HG03457 (cell line): Measurements from ENCODE around the gene PAPSS1.

Experiments
- ATAC-seq: cut with Tn5 transposase; IDR thresholded peaks from one replicate; pipeline ENCODE4 v1.9.1; 2021; ENCODE audit warnings: moderate number of reproducible peaks; ENCODE audit not compliant: unreplicated experiment

The PAPSS1 gene

DNA sequence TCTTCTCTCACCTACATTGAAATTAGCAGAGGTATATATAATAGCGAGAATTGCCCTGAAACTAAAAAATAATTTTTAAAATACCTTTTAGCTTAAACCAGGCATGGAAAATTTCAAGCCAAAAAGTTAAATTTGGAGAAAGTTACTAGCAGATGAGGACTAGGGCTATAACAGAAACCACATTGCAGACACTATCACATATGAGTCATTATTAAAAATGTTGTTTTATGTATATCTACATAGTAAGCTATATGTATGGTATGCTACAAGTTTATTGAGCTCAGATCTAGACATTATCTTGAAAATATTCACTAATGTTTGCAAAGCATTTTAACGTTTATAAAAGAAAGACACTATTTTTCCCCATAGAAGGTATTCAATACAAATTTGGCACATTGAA, 147.8 kb downstream of the PAPSS1 start:
- ATAC-seq: no peak

DNA sequence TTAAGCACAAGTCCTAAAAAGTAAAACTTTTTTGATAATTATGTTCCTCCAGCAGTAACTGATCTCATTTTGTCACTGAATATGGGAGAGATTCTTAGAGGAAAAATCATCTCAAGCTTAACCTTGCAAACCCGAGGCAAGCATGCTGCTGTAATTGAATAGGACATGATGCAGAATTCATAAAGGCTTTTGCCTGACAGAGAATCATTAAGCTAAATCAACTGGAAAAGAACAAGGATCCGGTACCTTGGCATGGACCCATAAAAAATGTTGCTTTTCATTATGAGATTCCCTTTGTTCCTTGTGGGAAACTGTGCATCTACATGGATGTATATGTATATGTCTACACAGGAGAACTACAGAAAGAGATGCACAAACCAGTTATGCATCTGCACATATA, 149.1 kb downstream of the PAPSS1 start:
- no peak for ATAC-seq

DNA sequence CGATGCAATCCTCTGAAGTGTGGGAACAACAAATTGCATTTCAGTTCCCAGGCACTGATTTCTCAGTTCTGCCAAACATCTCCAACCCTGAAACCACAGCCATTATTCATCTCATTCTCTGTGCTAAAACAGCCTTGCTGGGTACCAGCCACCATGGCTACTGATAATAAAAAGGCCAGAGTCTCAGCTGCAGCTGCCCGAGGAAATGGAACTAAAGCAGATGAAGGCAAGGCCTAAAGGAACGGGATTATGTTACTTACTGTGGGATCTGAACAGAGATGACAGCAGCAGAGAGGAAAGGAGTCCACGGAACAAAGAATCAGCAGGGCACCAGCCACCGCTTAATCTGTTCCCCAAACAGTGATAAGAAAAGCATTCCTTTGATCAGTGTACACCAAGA, 155.7 kb downstream of the PAPSS1 start:
- ATAC-seq: no peak
